Muscle of leg (tissue), 11 donors: ENCODE results near the gene ITM2C. TPM values are rescaled to one million over a fixed set of nuclear protein-coding genes. Genes with fewer than 3 reads are reported as not detected.
A peak's percentile ranks its signal among the peaks of the same experiment; 100 is the strongest.

Experiments used
- DNase-seq: peaks from one replicate; pipeline ENCODE4 v3.0.0; 2013
- H3K27ac ChIP-seq: one replicate; pipeline ENCODE4 v1.5.1; 2013; ENCODE audit warnings: mild to moderate bottlenecking, low read length, control low read depth
- H3K27me3 ChIP-seq: one replicate; pipeline ENCODE4 v1.6.1; 2013; ENCODE audit warnings: low read length; ENCODE audit not compliant: control insufficient read depth, insufficient read depth
- H3K36me3 ChIP-seq: one replicate; pipeline ENCODE4 v1.6.1; 2013; ENCODE audit warnings: low read length; ENCODE audit not compliant: control insufficient read depth, insufficient read depth
- H3K4me1 ChIP-seq: one replicate; pipeline ENCODE4 v1.6.1; 2013; ENCODE audit warnings: low read length; ENCODE audit not compliant: control insufficient read depth, insufficient read depth
- H3K4me3 ChIP-seq: one replicate; pipeline ENCODE4 v1.5.1; 2013; ENCODE audit warnings: low read length, control low read depth
- H3K9me3 ChIP-seq: replicated peaks from 2 replicates; pipeline ENCODE4 v1.6.1; 2013; ENCODE audit warnings: low read depth, low read length; ENCODE audit not compliant: control insufficient read depth
- WGBS: methylation state at CpG from one replicate; pipeline ENCODE4 v1.1.5; 2013; ENCODE audit warnings: missing lambda C conversion rate; ENCODE audit not compliant: insufficient coverage; 5-methylcytosine and 5-hydroxymethylcytosine counted together
- polyA plus RNA-seq, 8 donors: library from polyadenylated mRNA; unstranded; fragments of 120-200 nt; gene quantifications; one replicate each; pipeline versions ENCODE4 v1.2.1 to v1.2.3, GENCODE V29; 2013; ENCODE audit warnings: inconsistent platforms in 1 of 8, low replicate concordance in 1 of 8; ENCODE audit not compliant: insufficient read length in 8 of 8, insufficient read depth in 1 of 8
- total RNA-seq: library from RNA; stranded (reverse); fragments of 120-200 nt; gene quantifications from one replicate; pipeline ENCODE4 v1.2.4, GENCODE V29; 2013

The ITM2C gene
- total and polyA plus RNA-seq, 9 donors, result 101 to 327 (median 217) TPM

- Histone ChIP-seq H3K27ac (peak overlapping the region; percentile 6), H3K9me3 (no peaks in the 10 kb centered on the region), H3K4me3 (no peak overlapping the region), H3K36me3 (peaks cover 39% of the 10 kb centered on the region), H3K27me3 (no peaks in the 10 kb centered on the region), H3K4me1 (peaks cover 67% of the 10 kb centered on the region)
- WGBS, result 52% methylated on average over 8 of the region's 14 CpGs
- no peak for DNase-seq
Measured at GRCh38 chr2:230872151-230872967, 7.6 kb downstream of the ITM2C start.

GRCh38 chr2:230872968-230873660, 8.4 kb downstream of the ITM2C start:
- no peak overlapping the region for H3K4me3 ChIP-seq
- 96% methylated on average over 15 of the region's 21 CpGs for WGBS
- H3K27me3 ChIP-seq, result no peaks in the 10 kb centered on the region
- H3K36me3 ChIP-seq, result peaks cover 46% of the 10 kb centered on the region
- peak overlapping the region; percentile 6 for H3K27ac ChIP-seq
- no peaks in the 10 kb centered on the region for H3K9me3 ChIP-seq
- no peak for DNase-seq
- peaks cover 62% of the 10 kb centered on the region for H3K4me1 ChIP-seq

GRCh38 chr2:230873661-230874401, 9.1 kb downstream of the ITM2C start:
- H3K27ac ChIP-seq, result no peak overlapping the region

GRCh38 chr2:230874456-230874855, 9.7 kb downstream of the ITM2C start:
- Histone ChIP-seq H3K36me3 (peaks cover 58% of the 10 kb centered on the region), H3K27me3 (no peaks in the 10 kb centered on the region), H3K4me1 (peaks cover 54% of the 10 kb centered on the region), H3K27ac (no peak overlapping the region), H3K9me3 (no peaks in the 10 kb centered on the region), H3K4me3 (no peak overlapping the region)
- 72% methylated on average over 10 of the region's 11 CpGs for WGBS
- no peak for DNase-seq

More at GRCh38 chr2:230873661-230874401, 9.1 kb downstream of the ITM2C start:
- DNase-seq, result no peak
- H3K36me3 ChIP-seq, result peaks cover 52% of the 10 kb centered on the region
- WGBS, result 67% methylated on average over 9 of the region's 13 CpGs
- no peaks in the 10 kb centered on the region for H3K9me3 ChIP-seq
- H3K4me1 ChIP-seq, result peaks cover 60% of the 10 kb centered on the region
- H3K27me3 ChIP-seq, result no peaks in the 10 kb centered on the region
- H3K4me3 ChIP-seq, result no peak overlapping the region

GRCh38 chr2:230874876-230875275, 10.1 kb downstream of the ITM2C start:
- H3K36me3 ChIP-seq, result peaks cover 58% of the 10 kb centered on the region
- H3K9me3 ChIP-seq, result no peaks in the 10 kb centered on the region
- no peak for DNase-seq
- WGBS, result 89% methylated on average over 9 of the region's 10 CpGs
- H3K4me1 ChIP-seq, result peaks cover 49% of the 10 kb centered on the region
- H3K4me3 ChIP-seq, result no peak overlapping the region
- H3K27ac ChIP-seq, result no peak overlapping the region
- H3K27me3 ChIP-seq, result no peaks in the 10 kb centered on the region

GRCh38 chr2:230875347-230876315, 10.9 kb downstream of the ITM2C start:
- Histone ChIP-seq H3K4me1 (peaks cover 42% of the 10 kb centered on the region), H3K36me3 (peaks cover 58% of the 10 kb centered on the region), H3K4me3 (no peak overlapping the region), H3K27me3 (no peaks in the 10 kb centered on the region), H3K9me3 (no peaks in the 10 kb centered on the region), H3K27ac (no peak overlapping the region)
- WGBS, result 87% methylated on average over 26 of the region's 34 CpGs
- no peak for DNase-seq

GRCh38 chr2:230877116-230877758, 12.5 kb downstream of the ITM2C start:
- Histone ChIP-seq H3K27ac (no peak overlapping the region), H3K36me3 (peaks cover 58% of the 10 kb centered on the region), H3K9me3 (no peaks in the 10 kb centered on the region), H3K4me3 (no peak overlapping the region), H3K4me1 (peaks cover 26% of the 10 kb centered on the region), H3K27me3 (no peaks in the 10 kb centered on the region)
- 89% methylated on average over 23 of the region's 27 CpGs for WGBS
- DNase-seq, result no peak

- Histone ChIP-seq H3K9me3 (no peaks in the 10 kb centered on the region), H3K27me3 (no peaks in the 10 kb centered on the region), H3K4me3 (no peak overlapping the region), H3K27ac (no peak overlapping the region), H3K36me3 (peaks cover 53% of the 10 kb centered on the region), H3K4me1 (peaks cover 18% of the 10 kb centered on the region)
- 63% methylated on average over 15 of the region's 20 CpGs for WGBS
- DNase-seq, result no peak
Measured at GRCh38 chr2:230877759-230878598, 13.2 kb downstream of the ITM2C start.
